Measurements from ENCODE around the gene GPR137.

GPR137 gene

GRCh38 chr11:64249563-64250414, 35.9 kb upstream of the GPR137 start:
- DNase-seq (ENCODE audit: low read depth in 2 of 2), result no peak

- no peak for DNase-seq (ENCODE audit: low read depth in 2 of 2)
These were observed 35.1 kb upstream of the GPR137 start for GRCh38 chr11:64250415-64251015.

- DNase-seq (ENCODE audit: low read depth in 2 of 2), result peak in 1 of 2 donors; percentile 47
These were observed 34.5 kb upstream of the GPR137 start, which contains the start of gene PLCB3 for GRCh38 chr11:64251016-64251752. PLCB3 (plus strand) TSS chr11:64251530; CDS start chr11:64251650, 120 bp downstream.

- no peak for DNase-seq (ENCODE audit: low read depth in 2 of 2)
These were observed 34.0 kb upstream of the GPR137 start for GRCh38 chr11:64251753-64252002.

- no peak for DNase-seq (ENCODE audit: low read depth in 2 of 2)
These were observed 33.4 kb upstream of the GPR137 start for GRCh38 chr11:64252003-64252872.

GRCh38 chr11:64253043-64253442, 32.6 kb upstream of the GPR137 start:
- DNase-seq (ENCODE audit: low read depth in 2 of 2), result no peak

- no peak for DNase-seq (ENCODE audit: low read depth in 2 of 2)
These were observed 32.2 kb upstream of the GPR137 start for GRCh38 chr11:64253481-64253880.

- no peak for DNase-seq (ENCODE audit: low read depth in 2 of 2)
These were observed 31.3 kb upstream of the GPR137 start for GRCh38 chr11:64254326-64254725.

GRCh38 chr11:64255135-64256128, 30.2 kb upstream of the GPR137 start:
- no peak for DNase-seq (ENCODE audit: low read depth in 2 of 2)

- no peak for DNase-seq (ENCODE audit: low read depth in 2 of 2)
These were observed 29.3 kb upstream of the GPR137 start for GRCh38 chr11:64256300-64256699.

GRCh38 chr11:64258356-64258755, 27.3 kb upstream of the GPR137 start:
- DNase-seq (ENCODE audit: low read depth in 2 of 2), result no peak

- DNase-seq (ENCODE audit: low read depth in 2 of 2), result no peak
These were observed 26.6 kb upstream of the GPR137 start for GRCh38 chr11:64258946-64259532.

GRCh38 chr11:64259533-64260067, 26.0 kb upstream of the GPR137 start:
- no peak for DNase-seq (ENCODE audit: low read depth in 2 of 2)

- no peak for DNase-seq (ENCODE audit: low read depth in 2 of 2)
These were observed 25.4 kb upstream of the GPR137 start for GRCh38 chr11:64260147-64260708.

- no peak for DNase-seq (ENCODE audit: low read depth in 2 of 2)
These were observed 24.0 kb upstream of the GPR137 start for GRCh38 chr11:64261556-64262080.

- DNase-seq (ENCODE audit: low read depth in 2 of 2), result no peak
These were observed 23.2 kb upstream of the GPR137 start for GRCh38 chr11:64262271-64263002.

GRCh38 chr11:64263021-64263946, 22.4 kb upstream of the GPR137 start:
- DNase-seq (ENCODE audit: low read depth in 2 of 2), result no peak

- DNase-seq (ENCODE audit: low read depth in 2 of 2), result no peak
These were observed 21.7 kb upstream of the GPR137 start for GRCh38 chr11:64263947-64264317.
